ENCODE results near the gene PANX3.

The PANX3 gene

GRCh38 chr11:124611064-124611463 lies at the start of gene PANX3:
Gene PANX3, plus strand, starts transcription at chr11:124611428. Its CDS starts 129 bp downstream, at chr11:124611557.
- H3K27ac ChIP-seq (ENCODE audit: low read depth, low read length): no peak within 1 kb of the TSS
- TF ChIP-seq CTCF (IDR thresholded peaks at IDR 0.05; ENCODE audit: insufficient read depth, low read length, poor library complexity, severe bottlenecking): no peak
- no peak for TF ChIP-seq EZH2phosphoT487 (conservative IDR thresholded peaks at IDR 0.05; ENCODE audit: low read length)
- H3K9me3 ChIP-seq (ENCODE audit: insufficient read depth, low read length): no peaks in the 10 kb centered on the region
- no peak within 1 kb of the TSS for H3K4me2 ChIP-seq (ENCODE audit: low read depth, low read length, poor library complexity, severe bottlenecking)
- H3K79me2 ChIP-seq (ENCODE audit: insufficient read depth, low read length): no peaks in the 10 kb centered on the region
- no peaks in the 10 kb centered on the region for H3F3A ChIP-seq (ENCODE audit: insufficient read depth)
- no peaks in the 10 kb centered on the region for H3K9me2 ChIP-seq (replicated peaks; ENCODE audit: insufficient read depth, low read length)
- H3K9ac ChIP-seq (ENCODE audit: low read length): no peak within 1 kb of the TSS
- no peaks in the 10 kb centered on the region for H3K27me3 ChIP-seq (ENCODE audit: low read length)
- no peaks in the 10 kb centered on the region for H4K20me1 ChIP-seq (ENCODE audit: low read depth, low read length)
- no peak within 1 kb of the TSS for H2AFZ ChIP-seq (ENCODE audit: low read depth, low read length, severe bottlenecking)
- H3K4me3 ChIP-seq (ENCODE audit: insufficient read depth, low read length, poor library complexity, severe bottlenecking): no peak within 1 kb of the TSS
- H3K36me3 ChIP-seq (ENCODE audit: low read length): no peaks in the 10 kb centered on the region

GRCh38 chr11:124569697-124570096 lies 41.5 kb upstream of the PANX3 start, which contains the start of gene OR8A1:
Gene OR8A1, plus strand, starts transcription at chr11:124569997. Its CDS starts 123 bp downstream, at chr11:124570120.
- no peaks in the 10 kb centered on the region for H3K79me2 ChIP-seq (ENCODE audit: insufficient read depth, low read length)
- H3K27me3 ChIP-seq (ENCODE audit: low read length): no peaks in the 10 kb centered on the region
- no peak within 1 kb of the TSS for H3K4me3 ChIP-seq (ENCODE audit: insufficient read depth, low read length, poor library complexity, severe bottlenecking)
- H2AFZ ChIP-seq (ENCODE audit: low read depth, low read length, severe bottlenecking): no peak within 1 kb of the TSS
- H3K9ac ChIP-seq (ENCODE audit: low read length): no peak within 1 kb of the TSS
- no peaks in the 10 kb centered on the region for H3F3A ChIP-seq (ENCODE audit: insufficient read depth)
- no peaks in the 10 kb centered on the region for H3K36me3 ChIP-seq (ENCODE audit: low read length)
- no peak within 1 kb of the TSS for H3K4me2 ChIP-seq (ENCODE audit: low read depth, low read length, poor library complexity, severe bottlenecking)
- no peak within 1 kb of the TSS for H3K27ac ChIP-seq (ENCODE audit: low read depth, low read length)
- H3K9me3 ChIP-seq (ENCODE audit: insufficient read depth, low read length): no peaks in the 10 kb centered on the region
- H4K20me1 ChIP-seq (ENCODE audit: low read depth, low read length): no peaks in the 10 kb centered on the region
- H3K9me2 ChIP-seq (replicated peaks; ENCODE audit: insufficient read depth, low read length): no peaks in the 10 kb centered on the region
- TF ChIP-seq CTCF (IDR thresholded peaks at IDR 0.05; ENCODE audit: insufficient read depth, low read length, poor library complexity, severe bottlenecking) (no peak), EZH2phosphoT487 (conservative IDR thresholded peaks at IDR 0.05; ENCODE audit: low read length) (no peak)

- H3F3A ChIP-seq (ENCODE audit: insufficient read depth): no peaks in the 10 kb centered on the region
- H4K20me1 ChIP-seq (ENCODE audit: low read depth, low read length): no peaks in the 10 kb centered on the region
- H2AFZ ChIP-seq (ENCODE audit: low read depth, low read length, severe bottlenecking): no peak overlapping the region
- no peak overlapping the region for H3K27ac ChIP-seq (ENCODE audit: low read depth, low read length)
- no peaks in the 10 kb centered on the region for H3K9me3 ChIP-seq (ENCODE audit: insufficient read depth, low read length)
- H3K79me2 ChIP-seq (ENCODE audit: insufficient read depth, low read length): no peaks in the 10 kb centered on the region
- TF ChIP-seq CTCF (IDR thresholded peaks at IDR 0.05; ENCODE audit: insufficient read depth, low read length, poor library complexity, severe bottlenecking) (no peak), EZH2phosphoT487 (conservative IDR thresholded peaks at IDR 0.05; ENCODE audit: low read length) (no peak)
- H3K27me3 ChIP-seq (ENCODE audit: low read length): no peaks in the 10 kb centered on the region
- H3K9me2 ChIP-seq (replicated peaks; ENCODE audit: insufficient read depth, low read length): no peaks in the 10 kb centered on the region
- H3K36me3 ChIP-seq (ENCODE audit: low read length): no peaks in the 10 kb centered on the region
- no peak overlapping the region for H3K4me3 ChIP-seq (ENCODE audit: insufficient read depth, low read length, poor library complexity, severe bottlenecking)
- no peak overlapping the region for H3K4me2 ChIP-seq (ENCODE audit: low read depth, low read length, poor library complexity, severe bottlenecking)
- no peak overlapping the region for H3K9ac ChIP-seq (ENCODE audit: low read length)
These were observed 41.1 kb upstream of the PANX3 start for GRCh38 chr11:124570160-124570559.
